HepG2 (cell line): ENCODE data around the gene SLC19A1.

Source experiments
- FOXA3 ChIP-seq: IDR thresholded peaks from 2 replicates; pipeline ENCODE4 v1.6.1; 2016; ENCODE audit warnings: missing genetic modification reagents, missing compliant biosample characterization
- MEIS1 ChIP-seq: sonication (generic); formaldehyde crosslinking; IDR thresholded peaks from 2 replicates; pipeline ENCODE4 v1.9.0; 2021; ENCODE audit warnings: mild to moderate bottlenecking, missing genetic modification reagents, moderate library complexity, borderline replicate concordance
- TF ChIP-seq, protein P1 (sequence below): sonication (generic); formaldehyde crosslinking; conservative IDR thresholded peaks from 2 replicates; pipeline ENCODE4 v1.4.0; 2020; ENCODE audit warnings: missing genetic modification reagents
- TF ChIP-seq, protein P2 (sequence below), 2 experiments: sonication (generic) in 1 of 2; formaldehyde crosslinking in 1 of 2; IDR thresholded peaks; 2 replicates each; pipeline versions ENCODE4 v1.5.1 to v1.6.1; 2011 to 2020; ENCODE audit warnings: borderline replicate concordance in 1 of 2, low read depth in 1 of 2, low read length in 1 of 2, mild to moderate bottlenecking in 1 of 2, missing genetic modification reagents in 1 of 2, moderate library complexity in 1 of 2
- TF ChIP-seq, protein P3 (sequence below): sonication (generic); formaldehyde crosslinking; IDR thresholded peaks from 2 replicates; pipeline ENCODE4 v1.5.0; 2020; ENCODE audit warnings: mild to moderate bottlenecking, missing genetic modification reagents, moderate library complexity

DNA sequence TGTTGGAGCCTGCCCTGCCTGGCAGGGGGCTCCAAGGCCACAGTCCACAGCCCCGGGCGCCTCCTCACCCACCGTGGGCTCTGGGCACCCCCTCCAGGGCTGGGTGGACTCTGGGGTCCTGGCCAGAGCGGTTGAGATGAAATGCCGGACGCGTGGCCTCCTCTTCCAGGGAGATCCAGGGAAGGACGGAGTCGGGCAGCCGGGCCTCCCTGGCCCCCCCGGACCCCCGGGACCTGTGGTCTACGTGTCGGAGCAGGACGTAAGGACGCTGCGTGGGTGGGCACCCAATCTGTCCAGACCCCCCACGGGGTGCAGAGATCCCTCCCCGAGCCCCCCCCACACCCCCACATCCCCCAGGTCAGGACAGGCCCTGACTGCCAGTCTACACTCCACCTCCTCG lies 51.2 kb downstream of the SLC19A1 start:
- TF ChIP-seq, protein P1, sequence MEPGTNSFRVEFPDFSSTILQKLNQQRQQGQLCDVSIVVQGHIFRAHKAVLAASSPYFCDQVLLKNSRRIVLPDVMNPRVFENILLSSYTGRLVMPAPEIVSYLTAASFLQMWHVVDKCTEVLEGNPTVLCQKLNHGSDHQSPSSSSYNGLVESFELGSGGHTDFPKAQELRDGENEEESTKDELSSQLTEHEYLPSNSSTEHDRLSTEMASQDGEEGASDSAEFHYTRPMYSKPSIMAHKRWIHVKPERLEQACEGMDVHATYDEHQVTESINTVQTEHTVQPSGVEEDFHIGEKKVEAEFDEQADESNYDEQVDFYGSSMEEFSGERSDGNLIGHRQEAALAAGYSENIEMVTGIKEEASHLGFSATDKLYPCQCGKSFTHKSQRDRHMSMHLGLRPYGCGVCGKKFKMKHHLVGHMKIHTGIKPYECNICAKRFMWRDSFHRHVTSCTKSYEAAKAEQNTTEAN (CRISPR knock-in tag) = no peak
- TF ChIP-seq MEIS1 (CRISPR knock-in tag) = no peak
- TF ChIP-seq, protein P2, sequence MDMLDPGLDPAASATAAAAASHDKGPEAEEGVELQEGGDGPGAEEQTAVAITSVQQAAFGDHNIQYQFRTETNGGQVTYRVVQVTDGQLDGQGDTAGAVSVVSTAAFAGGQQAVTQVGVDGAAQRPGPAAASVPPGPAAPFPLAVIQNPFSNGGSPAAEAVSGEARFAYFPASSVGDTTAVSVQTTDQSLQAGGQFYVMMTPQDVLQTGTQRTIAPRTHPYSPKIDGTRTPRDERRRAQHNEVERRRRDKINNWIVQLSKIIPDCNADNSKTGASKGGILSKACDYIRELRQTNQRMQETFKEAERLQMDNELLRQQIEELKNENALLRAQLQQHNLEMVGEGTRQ (IDR thresholded peaks at IDR 0.05; ENCODE audit: low read depth, low read length) = no peak
- TF ChIP-seq, protein P2 (CRISPR knock-in tag; IDR thresholded peaks at IDR 0.05; ENCODE audit: borderline replicate concordance) = no peak
- TF ChIP-seq, protein P3, sequence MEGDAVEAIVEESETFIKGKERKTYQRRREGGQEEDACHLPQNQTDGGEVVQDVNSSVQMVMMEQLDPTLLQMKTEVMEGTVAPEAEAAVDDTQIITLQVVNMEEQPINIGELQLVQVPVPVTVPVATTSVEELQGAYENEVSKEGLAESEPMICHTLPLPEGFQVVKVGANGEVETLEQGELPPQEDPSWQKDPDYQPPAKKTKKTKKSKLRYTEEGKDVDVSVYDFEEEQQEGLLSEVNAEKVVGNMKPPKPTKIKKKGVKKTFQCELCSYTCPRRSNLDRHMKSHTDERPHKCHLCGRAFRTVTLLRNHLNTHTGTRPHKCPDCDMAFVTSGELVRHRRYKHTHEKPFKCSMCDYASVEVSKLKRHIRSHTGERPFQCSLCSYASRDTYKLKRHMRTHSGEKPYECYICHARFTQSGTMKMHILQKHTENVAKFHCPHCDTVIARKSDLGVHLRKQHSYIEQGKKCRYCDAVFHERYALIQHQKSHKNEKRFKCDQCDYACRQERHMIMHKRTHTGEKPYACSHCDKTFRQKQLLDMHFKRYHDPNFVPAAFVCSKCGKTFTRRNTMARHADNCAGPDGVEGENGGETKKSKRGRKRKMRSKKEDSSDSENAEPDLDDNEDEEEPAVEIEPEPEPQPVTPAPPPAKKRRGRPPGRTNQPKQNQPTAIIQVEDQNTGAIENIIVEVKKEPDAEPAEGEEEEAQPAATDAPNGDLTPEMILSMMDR (CRISPR knock-in tag) = no peak
- TF ChIP-seq FOXA3 = no peak
